ENCODE measurements around the gene GEMIN2. TPM values are rescaled to one million over a fixed set of nuclear protein-coding genes. Genes with fewer than 3 reads are reported as not detected.

The GEMIN2 gene
- polyA plus RNA-seq, 2 of the 4 experiments (the other 2 are of a cell fraction): 30.6 to 67.8 TPM

DNA sequence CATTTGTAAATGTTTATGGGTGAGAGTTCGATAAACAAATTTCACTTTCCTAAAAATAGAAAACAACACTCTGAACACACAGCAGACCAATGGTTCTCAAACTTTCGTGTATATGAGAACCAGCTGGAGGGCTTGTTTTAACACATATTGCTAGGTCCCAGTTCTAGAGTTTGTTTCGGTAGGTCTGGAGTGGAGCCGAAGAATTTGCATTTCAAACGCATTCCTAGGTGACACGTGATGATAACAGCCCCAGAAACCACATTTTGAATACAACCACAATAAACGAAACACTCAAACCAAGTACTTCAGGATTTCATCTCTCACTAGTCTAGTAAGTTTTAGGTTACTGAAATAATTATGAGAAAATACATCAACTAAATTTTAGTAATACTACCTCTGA, 28.2 kb upstream of the GEMIN2 start:
- POLR2A ChIA-PET: no interaction called here
- Histone ChIP-seq H3K4me3 (no peak overlapping the region), H3K9me3 (no peaks in the 10 kb centered on the region), H3K4me2 (no peak overlapping the region), H3K4me1 (no peaks in the 10 kb centered on the region), H3K27ac (no peak overlapping the region)
- CTCF ChIA-PET: no interaction called here
- no peak for DNase-seq (ENCODE audit: low read depth in 1 of 2, low spot score in 1 of 2)
- FAIRE-seq: no peak
- no peak for ATAC-seq
- 93% methylated on average over 7 of the region's 7 CpGs for WGBS (ENCODE audit: missing lambda C conversion rate)
- TF ChIP-seq TFCP2L1 (CRISPR knock-in tag; IDR thresholded peaks at IDR 0.05) (no peak), MYC (IDR thresholded peaks at IDR 0.05; ENCODE audit: borderline replicate concordance, low read length) (no peak), TP53 (CRISPR knock-in tag; IDR thresholded peaks at IDR 0.05) (no peak), MAZ (IDR thresholded peaks at IDR 0.05; ENCODE audit: borderline replicate concordance, low read depth, low read length) (no peak), HDAC2 (IDR thresholded peaks at IDR 0.05) (no peak), ZSCAN20 (CRISPR knock-in tag; IDR thresholded peaks at IDR 0.05) (no peak), SMC3 (IDR thresholded peaks at IDR 0.05) (no peak), ZC3H11A (IDR thresholded peaks at IDR 0.05) (no peak), RARB (CRISPR knock-in tag; IDR thresholded peaks at IDR 0.05) (no peak), KDM1A (IDR thresholded peaks at IDR 0.05; ENCODE audit: low read depth) (no peak), GATA3 (IDR thresholded peaks at IDR 0.05; ENCODE audit: borderline replicate concordance) (no peak), PHF8 (IDR thresholded peaks at IDR 0.05; ENCODE audit: borderline replicate concordance, low read depth) (no peak), RNF2 (IDR thresholded peaks at IDR 0.05; ENCODE audit: borderline replicate concordance, low read depth) (no peak), EHF (CRISPR knock-in tag; IDR thresholded peaks at IDR 0.05) (no peak)
- TF ChIP-seq, protein P1, sequence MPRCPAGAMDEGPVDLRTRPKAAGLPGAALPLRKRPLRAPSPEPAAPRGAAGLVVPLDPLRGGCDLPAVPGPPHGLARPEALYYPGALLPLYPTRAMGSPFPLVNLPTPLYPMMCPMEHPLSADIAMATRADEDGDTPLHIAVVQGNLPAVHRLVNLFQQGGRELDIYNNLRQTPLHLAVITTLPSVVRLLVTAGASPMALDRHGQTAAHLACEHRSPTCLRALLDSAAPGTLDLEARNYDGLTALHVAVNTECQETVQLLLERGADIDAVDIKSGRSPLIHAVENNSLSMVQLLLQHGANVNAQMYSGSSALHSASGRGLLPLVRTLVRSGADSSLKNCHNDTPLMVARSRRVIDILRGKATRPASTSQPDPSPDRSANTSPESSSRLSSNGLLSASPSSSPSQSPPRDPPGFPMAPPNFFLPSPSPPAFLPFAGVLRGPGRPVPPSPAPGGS (IDR thresholded peaks at IDR 0.05): no peak
- TF ChIP-seq, protein P2, sequence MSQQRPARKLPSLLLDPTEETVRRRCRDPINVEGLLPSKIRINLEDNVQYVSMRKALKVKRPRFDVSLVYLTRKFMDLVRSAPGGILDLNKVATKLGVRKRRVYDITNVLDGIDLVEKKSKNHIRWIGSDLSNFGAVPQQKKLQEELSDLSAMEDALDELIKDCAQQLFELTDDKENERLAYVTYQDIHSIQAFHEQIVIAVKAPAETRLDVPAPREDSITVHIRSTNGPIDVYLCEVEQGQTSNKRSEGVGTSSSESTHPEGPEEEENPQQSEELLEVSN (IDR thresholded peaks at IDR 0.05; ENCODE audit: borderline replicate concordance, low read depth): no peak

DNA sequence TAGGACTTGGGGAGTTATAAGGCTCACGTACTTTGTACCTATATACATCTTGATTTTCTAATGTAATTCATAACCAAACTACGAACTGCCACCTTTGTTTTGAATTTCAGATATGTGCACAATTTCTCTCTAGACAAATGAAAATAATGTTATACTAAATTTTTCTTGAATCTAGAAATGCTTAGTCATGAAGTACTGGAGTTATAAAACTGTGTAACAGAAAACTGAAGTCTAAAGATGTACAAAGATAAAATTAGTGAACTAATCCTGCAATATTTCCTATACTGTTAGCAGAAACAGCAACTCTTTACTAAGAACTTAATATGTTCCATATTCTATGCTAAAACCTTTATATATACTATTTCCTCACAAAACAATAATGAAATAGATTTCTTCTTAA, 26.6 kb upstream of the GEMIN2 start:
- no peak overlapping the region for H3K27ac ChIP-seq
- FAIRE-seq (no peak), DNase-seq (ENCODE audit: low read depth in 1 of 2, low spot score in 1 of 2) (no peak), ATAC-seq (no peak)
- H3K4me3 ChIP-seq: no peak overlapping the region
- WGBS (ENCODE audit: missing lambda C conversion rate): 91% methylated on average over 2 of the region's 2 CpGs
- H3K4me1 ChIP-seq: no peaks in the 10 kb centered on the region
- ChIA-PET POLR2A (no interaction called here), CTCF (no interaction called here)
- TF ChIP-seq MAFK (IDR thresholded peaks at IDR 0.05; ENCODE audit: partially characterized antibody): peak; percentile 44
- TF ChIP-seq ZC3H11A (IDR thresholded peaks at IDR 0.05): no peak
- no peak for TF ChIP-seq JUN (IDR thresholded peaks at IDR 0.05)
- TF ChIP-seq, protein P3, sequence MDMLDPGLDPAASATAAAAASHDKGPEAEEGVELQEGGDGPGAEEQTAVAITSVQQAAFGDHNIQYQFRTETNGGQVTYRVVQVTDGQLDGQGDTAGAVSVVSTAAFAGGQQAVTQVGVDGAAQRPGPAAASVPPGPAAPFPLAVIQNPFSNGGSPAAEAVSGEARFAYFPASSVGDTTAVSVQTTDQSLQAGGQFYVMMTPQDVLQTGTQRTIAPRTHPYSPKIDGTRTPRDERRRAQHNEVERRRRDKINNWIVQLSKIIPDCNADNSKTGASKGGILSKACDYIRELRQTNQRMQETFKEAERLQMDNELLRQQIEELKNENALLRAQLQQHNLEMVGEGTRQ (IDR thresholded peaks at IDR 0.05): no peak
- H3K9me3 ChIP-seq: no peaks in the 10 kb centered on the region
- no peak overlapping the region for H3K4me2 ChIP-seq

DNA sequence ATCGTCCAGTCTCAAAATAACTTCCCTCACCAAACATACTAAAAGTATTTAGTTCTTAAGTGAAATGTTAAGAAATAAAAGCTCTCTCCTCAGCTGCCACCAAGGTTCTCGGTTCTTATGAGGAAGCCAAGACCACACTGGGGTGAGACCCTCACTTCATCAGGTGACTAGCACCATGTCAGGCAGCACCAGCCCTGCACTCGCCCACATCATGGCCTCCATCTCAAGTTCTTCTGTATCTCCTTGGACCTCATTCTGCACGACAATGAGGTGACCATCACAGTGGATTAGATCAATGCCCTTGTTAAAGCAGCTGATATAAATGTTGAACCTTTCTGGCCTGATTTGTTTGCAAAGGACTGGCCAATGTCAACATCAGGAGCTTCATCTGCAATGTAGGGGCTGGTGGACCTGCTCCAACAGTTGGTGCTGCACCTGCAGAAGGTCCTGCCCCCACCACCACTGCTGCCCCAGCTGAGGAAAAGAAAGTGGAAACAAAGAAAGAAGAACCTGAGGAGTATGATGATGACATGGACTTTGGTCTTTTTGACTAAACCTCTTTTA, 23.5 kb upstream of the GEMIN2 start:
- WGBS (ENCODE audit: missing lambda C conversion rate): 94% methylated on average over 4 of the region's 4 CpGs
- FAIRE-seq (no peak), ATAC-seq (no peak), DNase-seq (ENCODE audit: low read depth in 1 of 2, low spot score in 1 of 2) (no peak)
- Histone ChIP-seq H3K4me2 (no peak overlapping the region), H3K27ac (no peak overlapping the region), H3K9me3 (no peaks in the 10 kb centered on the region), H3K4me1 (no peaks in the 10 kb centered on the region), H3K4me3 (no peak overlapping the region)
- ChIA-PET POLR2A (interaction anchor here (0.7 kb wide), 1 partner anchor 13 kb away, joined by 3 read pairs; the partner anchor contains the start of gene SEC23A), CTCF (interaction anchor here (1.3 kb wide), 1 partner anchor 12 kb away, joined by 3 read pairs; no protein-coding TSS in a partner anchor)
- no peak for TF ChIP-seq JUNB (IDR thresholded peaks at IDR 0.05)
- TF ChIP-seq FOSB (CRISPR knock-in tag; IDR thresholded peaks at IDR 0.05): no peak
- TF ChIP-seq, protein P4, sequence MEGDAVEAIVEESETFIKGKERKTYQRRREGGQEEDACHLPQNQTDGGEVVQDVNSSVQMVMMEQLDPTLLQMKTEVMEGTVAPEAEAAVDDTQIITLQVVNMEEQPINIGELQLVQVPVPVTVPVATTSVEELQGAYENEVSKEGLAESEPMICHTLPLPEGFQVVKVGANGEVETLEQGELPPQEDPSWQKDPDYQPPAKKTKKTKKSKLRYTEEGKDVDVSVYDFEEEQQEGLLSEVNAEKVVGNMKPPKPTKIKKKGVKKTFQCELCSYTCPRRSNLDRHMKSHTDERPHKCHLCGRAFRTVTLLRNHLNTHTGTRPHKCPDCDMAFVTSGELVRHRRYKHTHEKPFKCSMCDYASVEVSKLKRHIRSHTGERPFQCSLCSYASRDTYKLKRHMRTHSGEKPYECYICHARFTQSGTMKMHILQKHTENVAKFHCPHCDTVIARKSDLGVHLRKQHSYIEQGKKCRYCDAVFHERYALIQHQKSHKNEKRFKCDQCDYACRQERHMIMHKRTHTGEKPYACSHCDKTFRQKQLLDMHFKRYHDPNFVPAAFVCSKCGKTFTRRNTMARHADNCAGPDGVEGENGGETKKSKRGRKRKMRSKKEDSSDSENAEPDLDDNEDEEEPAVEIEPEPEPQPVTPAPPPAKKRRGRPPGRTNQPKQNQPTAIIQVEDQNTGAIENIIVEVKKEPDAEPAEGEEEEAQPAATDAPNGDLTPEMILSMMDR (IDR thresholded peaks at IDR 0.05): no peak
- no peak for TF ChIP-seq BHLHE40 (IDR thresholded peaks at IDR 0.05; ENCODE audit: low read depth, low read length)
- no peak for TF ChIP-seq MAZ (IDR thresholded peaks at IDR 0.05; ENCODE audit: borderline replicate concordance, low read depth, low read length)
- no peak for TF ChIP-seq CEBPB (IDR thresholded peaks at IDR 0.05)
- no peak for TF ChIP-seq CBX2 (IDR thresholded peaks at IDR 0.05; ENCODE audit: borderline replicate concordance, low read depth)
- no peak for TF ChIP-seq HOXA7 (CRISPR knock-in tag; IDR thresholded peaks at IDR 0.05)
- no peak for TF ChIP-seq POLR2A (IDR thresholded peaks at IDR 0.05; ENCODE audit: low read length)
- no peak for TF ChIP-seq SREBF2 (IDR thresholded peaks at IDR 0.05)
- TF ChIP-seq RNF2 (IDR thresholded peaks at IDR 0.05; ENCODE audit: borderline replicate concordance, low read depth): no peak
